K562 (cell line): ENCODE data around the gene IMPDH2. TPM values are rescaled to one million over a fixed set of nuclear protein-coding genes. Genes with fewer than 3 reads are reported as not detected.

Experiments
- ATAC-seq: fragments of 200-7000 bp; cut with Tn5 transposase; 3 replicates; pipeline ENCODE4 v1.9.1; 2020; ENCODE audit warnings: moderate library complexity
- BruUV-seq: library from RNA; stranded (reverse); fragments of 400-500 nt; replicated peaks from 2 replicates; lab custom pipeline; 2021; lab: Mats Ljungman, UMichigan
- CTCF ChIA-PET: fragments of 300-600 bp; formaldehyde crosslinking; extraction: SDS; loops from one replicate; lab custom pipeline; 2021; ENCODE audit warnings: low intra/inter-chr PET ratio; lab: Yijun Ruan, JAX
- POLR2A ChIA-PET: fragments of 300-600, 350-650 bp; sonication (Branson Sonifier 250); formaldehyde crosslinking; extraction: SDS; loops from one replicate; lab custom pipeline; 2021; ENCODE audit warnings: antibody characterized with exemption, inconsistent platforms; lab: Yijun Ruan, JAX
- DNase-seq, 4 experiments: peaks; one replicate each; pipeline versions ENCODE4 v3.0.0 to v3.0.0-alpha.2; 2011 to 2018; ENCODE audit warnings: low spot score in 3 of 4, mixed read lengths in 3 of 4; ENCODE audit errors: extremely low read depth in 1 of 4
- FAIRE-seq: peaks from 2 replicates; lab custom pipeline; 2011; peaks lifted over from hg19 to GRCh38; lab: Jason Lieb, UNC
- H2AFZ ChIP-seq: 2 replicates; pipeline ENCODE4 v1.6.0; 2011; ENCODE audit warnings: low read depth, low read length, control low read depth, inconsistent platforms
- H3K27ac ChIP-seq: fragments of 200-600 bp; 3 replicates; pipeline ENCODE4 v1.8.0; 2011; ENCODE audit warnings: low read depth, mild to moderate bottlenecking, control low read depth, inconsistent platforms, low read length, moderate library complexity, mixed read lengths; ENCODE audit errors: extremely low read depth
- H3K27me3 ChIP-seq, 2 experiments: fragments of 300-600 bp in 1 of 2; 2 replicates in 1 of 2; 3 replicates in 1 of 2; pipeline versions ENCODE4 v1.6.0 to v1.8.0; 2011; ENCODE audit warnings: inconsistent platforms in 2 of 2, low read length in 2 of 2, mild to moderate bottlenecking in 1 of 2, mixed read lengths in 1 of 2, moderate library complexity in 1 of 2; ENCODE audit not compliant: control insufficient read depth in 2 of 2, insufficient read depth in 2 of 2
- H3K36me3 ChIP-seq: fragments of 300-600 bp; 3 replicates; pipeline ENCODE4 v1.8.0; 2011; ENCODE audit warnings: mild to moderate bottlenecking, low read length, inconsistent platforms; ENCODE audit not compliant: control insufficient read depth, insufficient read depth
- H3K4me1 ChIP-seq, 2 experiments: fragments of 200-600 bp in 1 of 2; replicated peaks in 1 of 2; 2 replicates in 1 of 2; 3 replicates in 1 of 2; pipeline versions ENCODE4 v1.5.1 to v1.8.0; 2011; ENCODE audit warnings: inconsistent platforms in 2 of 2, low read length in 2 of 2, mild to moderate bottlenecking in 1 of 2, mixed read lengths in 1 of 2, moderate library complexity in 1 of 2; ENCODE audit not compliant: control insufficient read depth in 2 of 2, insufficient read depth in 2 of 2
- H3K4me2 ChIP-seq: 2 replicates; pipeline ENCODE4 v1.6.1; 2011; ENCODE audit warnings: low read length, control low read depth, inconsistent platforms, mixed read lengths; ENCODE audit not compliant: insufficient read depth
- H3K4me3 ChIP-seq: fragments of 200-600 bp; sonication (generic), shearing (Covaris generic); 2 replicates; pipeline ENCODE4 v1.5.1; 2016; ENCODE audit warnings: control low read depth, inconsistent platforms
- H3K79me2 ChIP-seq: fragments of 200-600 bp; 3 replicates; pipeline ENCODE4 v1.8.0; 2011; ENCODE audit warnings: low read length, inconsistent platforms; ENCODE audit not compliant: control insufficient read depth, insufficient read depth
- H3K9ac ChIP-seq, 2 experiments: 2 replicates each; pipeline versions ENCODE4 v1.6.0 to v1.6.1; 2011; ENCODE audit warnings: low read depth in 2 of 2, low read length in 2 of 2, control low read depth in 1 of 2, inconsistent platforms in 1 of 2, mild to moderate bottlenecking in 1 of 2, mixed read lengths in 1 of 2; ENCODE audit not compliant: insufficient read depth in 1 of 2
- H3K9me1 ChIP-seq: one replicate; pipeline ENCODE4 v1.6.0; 2011; ENCODE audit warnings: inconsistent platforms, mild to moderate bottlenecking, low read length, moderate library complexity; ENCODE audit not compliant: control insufficient read depth, insufficient read depth
- H3K9me3 ChIP-seq: replicated peaks from 2 replicates; pipeline ENCODE4 v1.5.1; 2011; ENCODE audit warnings: low read depth, low read length, inconsistent platforms; ENCODE audit not compliant: control insufficient read depth, insufficient read depth
- H4K20me1 ChIP-seq: replicated peaks from 2 replicates; pipeline ENCODE4 v1.6.1; 2011; ENCODE audit warnings: low read length, inconsistent platforms, mixed read lengths; ENCODE audit not compliant: control insufficient read depth, insufficient read depth
- CBX8 ChIP-seq: fragments of 200-600 bp; sonication (generic); IDR thresholded peaks from 2 replicates; pipeline ENCODE4 v1.6.1; 2012; ENCODE audit warnings: borderline replicate concordance, mixed run types, low read depth, mild to moderate bottlenecking, moderate library complexity, mixed read lengths, low read length, control low read depth, inconsistent platforms; ENCODE audit not compliant: poor library complexity, severe bottlenecking; ENCODE audit errors: extremely low read depth
- CEBPB ChIP-seq: fragments of 450-650 bp; IDR thresholded peaks from 2 replicates; pipeline ENCODE4 v1.6.1; 2016; ENCODE audit warnings: missing genetic modification characterization, missing compliant biosample characterization
- CREBBP ChIP-seq: IDR thresholded peaks from one replicate; pipeline ENCODE4 v1.6.1; 2012; ENCODE audit warnings: low read depth, mild to moderate bottlenecking, control low read depth, inconsistent platforms, low read length
- FOXJ3 ChIP-seq: sonication (generic); formaldehyde crosslinking; IDR thresholded peaks from 2 replicates; pipeline ENCODE4 v1.4.0; 2020; ENCODE audit warnings: mild to moderate bottlenecking, missing genetic modification reagents
- HNRNPK ChIP-seq: fragments of 200-400 bp; formaldehyde crosslinking; IDR thresholded peaks from one replicate; pipeline ENCODE4 v1.6.1; 2018; ENCODE audit warnings: mild to moderate bottlenecking, low read depth, low read length; ENCODE audit not compliant: poor library complexity, severe bottlenecking
- KDM5B ChIP-seq: fragments of 200-600 bp; sonication (generic); IDR thresholded peaks from 2 replicates; pipeline ENCODE4 v1.6.1; 2012; ENCODE audit warnings: low read depth, mild to moderate bottlenecking, moderate library complexity, low read length, control low read depth, inconsistent platforms; ENCODE audit not compliant: insufficient replicate concordance
- MAZ ChIP-seq, 2 experiments: fragments of 450-650 bp in 1 of 2; sonication (generic) in 1 of 2; formaldehyde crosslinking; IDR thresholded peaks in 1 of 2; conservative IDR thresholded peaks in 1 of 2; 2 replicates each; pipeline versions ENCODE4 v1.4.0 to v1.5.0; 2020; ENCODE audit warnings: mild to moderate bottlenecking in 1 of 2, missing genetic modification reagents in 1 of 2
- MTA3 ChIP-seq: fragments of 450-650 bp; formaldehyde crosslinking; IDR thresholded peaks from 2 replicates; pipeline ENCODE4 v1.6.1; 2017; ENCODE audit warnings: mild to moderate bottlenecking, borderline replicate concordance
- NFIC ChIP-seq: fragments of 450-650 bp; IDR thresholded peaks from 2 replicates; pipeline ENCODE4 v1.6.1; 2017; ENCODE audit warnings: mild to moderate bottlenecking, inconsistent platforms
- PRPF4 ChIP-seq: fragments of 200-400 bp; formaldehyde crosslinking; IDR thresholded peaks from one replicate; pipeline ENCODE4 v1.6.1; 2017; ENCODE audit warnings: low read length, low read depth, mild to moderate bottlenecking; ENCODE audit not compliant: insufficient read depth, poor library complexity, severe bottlenecking
- RBM17 ChIP-seq: fragments of 200-400 bp; formaldehyde crosslinking; IDR thresholded peaks from 2 replicates; pipeline ENCODE4 v1.6.1; 2017; ENCODE audit warnings: low read depth, mild to moderate bottlenecking, low read length, borderline replicate concordance
- SRSF7 ChIP-seq: fragments of 200-400 bp; formaldehyde crosslinking; optimal IDR thresholded peaks from 2 replicates; pipeline ENCODE3; 2017; ENCODE audit warnings: mild to moderate bottlenecking, low read depth, low read length
- TBP ChIP-seq: optimal IDR thresholded peaks from 2 replicates; pipeline ENCODE3; 2011; ENCODE audit warnings: low read depth, low read length, improper control_type of control experiment
- XRCC5 ChIP-seq: fragments of 200-400 bp; formaldehyde crosslinking; IDR thresholded peaks from 2 replicates; pipeline ENCODE4 v1.6.1; 2017; ENCODE audit warnings: low read depth, mild to moderate bottlenecking, low read length
- ZBED1 ChIP-seq: IDR thresholded peaks from 2 replicates; pipeline ENCODE4 v1.6.1; 2014
- WGBS: fragments of 100-300 bp; shearing (Covaris generic); methylation state at CpG from one replicate; pipeline ENCODE4 v1.1.6; 2016; ENCODE audit warnings: low coverage, mixed read lengths; ENCODE audit not compliant: insufficient coverage; ENCODE audit errors: missing lambda C conversion rate; 5-methylcytosine and 5-hydroxymethylcytosine counted together
- in situ Hi-C: fragments of 300-500 bp; cut with MboI; formaldehyde crosslinking; loops from 4 replicates; pipeline ENCODE4 v1.15.0; 2018; ENCODE audit warnings: inconsistent platforms, mixed read lengths
- intact Hi-C: fragments of 100-400 bp; cut with micrococcal nuclease; formaldehyde crosslinking; loops from 2 replicates; pipeline ENCODE4 v1.14.2; 2022
- polyA plus RNA-seq, 8 experiments: library from polyadenylated mRNA; depleted of rRNA in 4 of 8; stranded (reverse) in 5 of 8; unstranded in 3 of 8; fragments of >200 nt; fragmentation: Nextera tagmentation in 2 of 8; fragmentation: Illumina TruSeq in 1 of 8; extraction: Ambion mirVana in 2 of 8; extraction: Trizol in 1 of 8; gene quantifications; 2 replicates each; pipeline versions ENCODE4 v1.2.1 to v1.2.3, GENCODE V29; 2011 to 2014; ENCODE audit warnings: inconsistent platforms in 1 of 8, missing spikeins in 1 of 8
- total RNA-seq, 7 experiments: library from RNA; depleted of rRNA in 6 of 7; stranded (reverse); fragments of >200 nt in 6 of 7; fragmentation: Illumina TruSeq in 2 of 7; extraction: Trizol in 2 of 7; gene quantifications; 2 replicates each; pipeline versions ENCODE4 v1.2.1 to v1.2.3, GENCODE V29; 2011 to 2021; ENCODE audit warnings: low replicate concordance in 1 of 7
- TF ChIP-seq, protein P1 (sequence below): fragments of 250-450 bp; sonication (Bioruptor Pico); IDR thresholded peaks from 2 replicates; pipeline ENCODE4 v1.8.0; 2021; ENCODE audit warnings: mild to moderate bottlenecking, moderate library complexity
- TF ChIP-seq, protein P2 (sequence below): sonication (generic); formaldehyde crosslinking; IDR thresholded peaks from 2 replicates; pipeline ENCODE4 v1.8.0; 2022; ENCODE audit warnings: missing genetic modification reagents, mild to moderate bottlenecking, borderline replicate concordance

IMPDH2 gene
- total and polyA plus RNA-seq, 9 of the 15 experiments (the other 6 are each of a cell fraction or from before 2014, with no cell fraction given) = 318 to 507 (median 366) TPM

GRCh38 chr3:49020330-49021212 lies 8.6 kb downstream of the IMPDH2 start:
- peaks cover 14% of the 10 kb centered on the region for H4K20me1 ChIP-seq
- intact Hi-C loops (loop anchor here (10.0 kb wide), 1 partner anchor 144 kb away; the partner anchor contains the start of gene CCDC71), in situ Hi-C loops (no loop called here)
- peaks cover 75% of the 10 kb centered on the region for H3K79me2 ChIP-seq
- peak; percentile 38 to 56 (median 46) for DNase-seq
- peak; percentile 11 for ATAC-seq
- peak overlapping the region; percentile 92 for H3K4me2 ChIP-seq
- H3K4me1 ChIP-seq = peaks cover 8 to 64% of the 10 kb centered on the region in 2 experiments; a peak in 4 of 5 replicates
- ChIA-PET CTCF (no interaction called here), POLR2A (interaction anchor here (0.5 to 8.4 kb wide), 10 partner anchors 8 to 451 kb away, joined by 3 to 104 read pairs (median 7); partner anchors contain the start of genes ARIH2, IMPDH2, QRICH1 and WDR6)
- H3K9ac ChIP-seq = peak overlapping the region; percentile 98 to 99
- H3K27ac ChIP-seq = peak overlapping the region; percentile 99
- H3K27me3 ChIP-seq = no peaks in the 10 kb centered on the region
- peak; percentile 83 for FAIRE-seq
- no peaks in the 10 kb centered on the region for H3K9me3 ChIP-seq
- no peak overlapping the region; the same call in 1 of the 2 replicates for H2AFZ ChIP-seq
- peaks cover 42% of the 10 kb centered on the region; the same call in 2 of the 3 replicates for H3K36me3 ChIP-seq
- TSS peak; percentile 82 for BruUV-seq
- peaks cover 8% of the 10 kb centered on the region for H3K9me1 ChIP-seq
- WGBS = 0% methylated on average over 38 of the region's 51 CpGs
- H3K4me3 ChIP-seq = peak overlapping the region; percentile 74
- peak; percentile 11 for TF ChIP-seq TBP
- TF ChIP-seq CREBBP = no peak
- TF ChIP-seq MAZ (CRISPR knock-in tag; conservative IDR thresholded peaks at IDR 0.05 in 1 of 2, IDR thresholded peaks at IDR 0.05 in 1 of 2) = peak in 1 of 2 experiments; percentile 31; a peak in 1 of 4 replicates
- peak; percentile 57 for TF ChIP-seq PRPF4
- TF ChIP-seq KDM5B = peak; percentile 73
- TF ChIP-seq ZBED1 = no peak
- TF ChIP-seq CEBPB (tag) = no peak
- no peak for TF ChIP-seq HNRNPK
- no peak for TF ChIP-seq SRSF7
- TF ChIP-seq NFIC = no peak
- no peak for TF ChIP-seq FOXJ3
- TF ChIP-seq XRCC5 = no peak
- TF ChIP-seq MTA3 = 0 out of 2 replicates have a peak, but pooled peaks have one; percentile 25
- TF ChIP-seq, protein P1, sequence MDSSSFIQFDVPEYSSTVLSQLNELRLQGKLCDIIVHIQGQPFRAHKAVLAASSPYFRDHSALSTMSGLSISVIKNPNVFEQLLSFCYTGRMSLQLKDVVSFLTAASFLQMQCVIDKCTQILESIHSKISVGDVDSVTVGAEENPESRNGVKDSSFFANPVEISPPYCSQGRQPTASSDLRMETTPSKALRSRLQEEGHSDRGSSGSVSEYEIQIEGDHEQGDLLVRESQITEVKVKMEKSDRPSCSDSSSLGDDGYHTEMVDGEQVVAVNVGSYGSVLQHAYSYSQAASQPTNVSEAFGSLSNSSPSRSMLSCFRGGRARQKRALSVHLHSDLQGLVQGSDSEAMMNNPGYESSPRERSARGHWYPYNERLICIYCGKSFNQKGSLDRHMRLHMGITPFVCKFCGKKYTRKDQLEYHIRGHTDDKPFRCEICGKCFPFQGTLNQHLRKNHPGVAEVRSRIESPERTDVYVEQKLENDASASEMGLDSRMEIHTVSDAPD (CRISPR knock-in tag) = no peak
- TF ChIP-seq, protein P2, sequence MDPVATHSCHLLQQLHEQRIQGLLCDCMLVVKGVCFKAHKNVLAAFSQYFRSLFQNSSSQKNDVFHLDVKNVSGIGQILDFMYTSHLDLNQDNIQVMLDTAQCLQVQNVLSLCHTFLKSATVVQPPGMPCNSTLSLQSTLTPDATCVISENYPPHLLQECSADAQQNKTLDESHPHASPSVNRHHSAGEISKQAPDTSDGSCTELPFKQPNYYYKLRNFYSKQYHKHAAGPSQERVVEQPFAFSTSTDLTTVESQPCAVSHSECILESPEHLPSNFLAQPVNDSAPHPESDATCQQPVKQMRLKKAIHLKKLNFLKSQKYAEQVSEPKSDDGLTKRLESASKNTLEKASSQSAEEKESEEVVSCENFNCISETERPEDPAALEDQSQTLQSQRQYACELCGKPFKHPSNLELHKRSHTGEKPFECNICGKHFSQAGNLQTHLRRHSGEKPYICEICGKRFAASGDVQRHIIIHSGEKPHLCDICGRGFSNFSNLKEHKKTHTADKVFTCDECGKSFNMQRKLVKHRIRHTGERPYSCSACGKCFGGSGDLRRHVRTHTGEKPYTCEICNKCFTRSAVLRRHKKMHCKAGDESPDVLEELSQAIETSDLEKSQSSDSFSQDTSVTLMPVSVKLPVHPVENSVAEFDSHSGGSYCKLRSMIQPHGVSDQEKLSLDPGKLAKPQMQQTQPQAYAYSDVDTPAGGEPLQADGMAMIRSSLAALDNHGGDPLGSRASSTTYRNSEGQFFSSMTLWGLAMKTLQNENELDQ = no peak
- no peak for TF ChIP-seq CBX8
- no peak for TF ChIP-seq RBM17
